NCI-H510A treated with DMSO at 0.1 percent for 48 hours (cell line): Measurements from ENCODE around the gene TTBK1.
"Not testable (repeated sequence)": the region's sequence is repeated elsewhere in the genome, so short reads cannot be mapped to it uniquely, and the experiment has no call there.

Source experiments
- DNase-seq: peaks from one replicate; lab custom pipeline; 2025; lab: John Stamatoyannopoulos, UW

Gene TTBK1

GRCh38 chr6:43287717-43288679, 44.7 kb downstream of the TTBK1 start:
- no peak for DNase-seq

- DNase-seq, result no peak
Observed at GRCh38 chr6:43290339-43290904, 47.1 kb downstream of the TTBK1 start.

- no peak for DNase-seq
Observed at GRCh38 chr6:43290905-43291355, 47.6 kb downstream of the TTBK1 start.

GRCh38 chr6:43291708-43292107, 48.4 kb downstream of the TTBK1 start:
- no peak for DNase-seq

GRCh38 chr6:43292341-43292740, 49.1 kb downstream of the TTBK1 start:
- no peak for DNase-seq

GRCh38 chr6:43292763-43293318, 49.6 kb downstream of the TTBK1 start:
- no peak for DNase-seq

GRCh38 chr6:43293698-43294097, 50.4 kb downstream of the TTBK1 start:
- no peak for DNase-seq

- DNase-seq, result no peak
Observed at GRCh38 chr6:43294536-43294935, 51.3 kb downstream of the TTBK1 start.

GRCh38 chr6:43295456-43295855, 52.2 kb downstream of the TTBK1 start:
- DNase-seq, result no peak

- DNase-seq, result no peak
Observed at GRCh38 chr6:43296780-43297497, 53.7 kb downstream of the TTBK1 start.

- no peak for DNase-seq
Observed at GRCh38 chr6:43297644-43298564, 54.6 kb downstream of the TTBK1 start, which contains the start of gene SLC22A7. TSS of gene SLC22A7 (plus strand) at chr6:43298260. CDS start at chr6:43298359, 99 bp downstream.

- DNase-seq, result no peak
Observed at GRCh38 chr6:43298565-43299337, 55.5 kb downstream of the TTBK1 start.

- DNase-seq, result no peak
Observed at GRCh38 chr6:43299338-43300293, 56.3 kb downstream of the TTBK1 start.

- DNase-seq, result no peak
Observed at GRCh38 chr6:43301081-43301870, 58.0 kb downstream of the TTBK1 start.

GRCh38 chr6:43302126-43302525, 58.8 kb downstream of the TTBK1 start:
- DNase-seq, result no peak

GRCh38 chr6:43303006-43303405, 59.7 kb downstream of the TTBK1 start:
- DNase-seq, result not testable (repeated sequence)

GRCh38 chr6:43303751-43304331, 60.6 kb downstream of the TTBK1 start:
- no peak for DNase-seq

- DNase-seq, result no peak
Observed at GRCh38 chr6:43304361-43304760, 61.1 kb downstream of the TTBK1 start.
